T-cell (primary cell): ENCODE data around the gene NIT2. TPM values are rescaled to one million over a fixed set of nuclear protein-coding genes. Genes with fewer than 3 reads are reported as not detected.
"Not testable (repeated sequence)": the region's sequence is repeated elsewhere in the genome, so short reads cannot be mapped to it uniquely, and the experiment has no call there.

ENCODE experiments used
- ATAC-seq, 4 experiments: fragments of 200-7000 bp in 3 of 4; fragments of 150-1000 bp in 1 of 4; cut with Tn5 transposase; replicated peaks in 1 of 4; 1 replicate in 3 of 4; 2 replicates in 1 of 4; pipeline ENCODE4 v1.10.0; 2021; ENCODE audit warnings: moderate library complexity in 3 of 4, mild to moderate bottlenecking in 2 of 4, moderate number of reproducible peaks in 1 of 4
- CTCF ChIA-PET, 2 donors: fragments of 300-600 bp; sonication (Branson Sonifier 250); formaldehyde crosslinking; loops; one replicate each; lab custom pipeline; 2022; ENCODE audit warnings: antibody characterized with exemption in 2 of 2; lab: Charles Lee
- POLR2A ChIA-PET, 2 donors: fragments of 300-600 bp; sonication (Branson Sonifier 250); formaldehyde crosslinking; loops; one replicate each; lab custom pipeline; 2022; ENCODE audit warnings: antibody characterized with exemption in 2 of 2; lab: Charles Lee
- DNase-seq, 35 experiments: peaks; one replicate each; pipeline versions ENCODE4 v3.0.0 to v3.0.0-alpha.2; 2013 to 2023
- H3K27ac ChIP-seq: one replicate; pipeline ENCODE4 v1.5.1; 2013; ENCODE audit warnings: low read length
- H3K27me3 ChIP-seq, 2 experiments: replicated peaks in 1 of 2; 1 replicate in 1 of 2; 2 replicates in 1 of 2; pipeline versions ENCODE4 v1.6.1 to v1.7.0; 2013; ENCODE audit warnings: low read length in 1 of 2, mixed read lengths in 1 of 2; ENCODE audit not compliant: control insufficient read depth in 2 of 2, insufficient read depth in 2 of 2; ENCODE audit errors: extremely low read depth in 1 of 2
- H3K36me3 ChIP-seq, 2 donors: 1 replicate in 1 of 2; 2 replicates in 1 of 2; pipeline versions ENCODE4 v1.6.1 to v1.7.0; 2013; ENCODE audit warnings: low read length in 1 of 2; ENCODE audit not compliant: control insufficient read depth in 2 of 2, insufficient read depth in 1 of 2; ENCODE audit errors: extremely low read depth in 1 of 2
- H3K4me1 ChIP-seq, 2 experiments: 1 replicate in 1 of 2; 2 replicates in 1 of 2; pipeline versions ENCODE4 v1.6.1 to v1.7.0; 2013; ENCODE audit warnings: low read length in 2 of 2, mixed read lengths in 1 of 2; ENCODE audit not compliant: insufficient read depth in 2 of 2, control insufficient read depth in 1 of 2; ENCODE audit errors: extremely low read depth in 1 of 2
- H3K4me3 ChIP-seq, 2 donors: 1 replicate in 1 of 2; 2 replicates in 1 of 2; pipeline versions ENCODE4 v1.5.1 to v1.7.0; 2013; ENCODE audit warnings: mild to moderate bottlenecking in 2 of 2, low read length in 1 of 2, moderate library complexity in 1 of 2; ENCODE audit not compliant: control insufficient read depth in 1 of 2; ENCODE audit errors: extremely low read depth in 1 of 2
- H3K9me3 ChIP-seq: 2 replicates; pipeline ENCODE4 v1.7.0; 2013
- H3K27ac Mint-ChIP-seq, 2 donors: one replicate each; pipeline ENCODE4 v1.8.0; 2020 to 2021; ENCODE audit warnings: mild to moderate bottlenecking in 2 of 2, mixed read lengths in 2 of 2
- H3K27me3 Mint-ChIP-seq, 2 donors: one replicate each; pipeline ENCODE4 v1.8.0; 2021 to 2022; ENCODE audit warnings: mixed read lengths in 2 of 2
- H3K36me3 Mint-ChIP-seq: one replicate; pipeline ENCODE4 v1.8.0; 2021; ENCODE audit warnings: mixed read lengths
- H3K4me1 Mint-ChIP-seq, 3 donors: one replicate each; pipeline ENCODE4 v1.8.0; 2020 to 2022; ENCODE audit warnings: mixed read lengths in 3 of 3, mild to moderate bottlenecking in 1 of 3
- H3K4me3 Mint-ChIP-seq, 3 donors: one replicate each; pipeline ENCODE4 v1.8.0; 2020 to 2022; ENCODE audit warnings: mild to moderate bottlenecking in 3 of 3, mixed read lengths in 3 of 3, moderate library complexity in 3 of 3
- H3K9me3 Mint-ChIP-seq, 3 donors: one replicate each; pipeline ENCODE4 v1.8.0; 2020 to 2022; ENCODE audit warnings: mixed read lengths in 3 of 3
- WGBS: methylation state at CpG from one replicate; pipeline ENCODE4 v1.1.5; 2013; ENCODE audit warnings: missing lambda C conversion rate; ENCODE audit not compliant: insufficient coverage; 5-methylcytosine and 5-hydroxymethylcytosine counted together
- total RNA-seq, 35 experiments: library from RNA in 6 of 35; stranded (reverse) in 6 of 35; fragments of 120-200 nt in 1 of 35; gene quantifications; one replicate each; pipeline versions ENCODE4 v1.2.1 to v1.2.4 and lab custom pipeline; 2013 to 2026

The NIT2 gene
- total RNA-seq, 5 donors from 2014 or later (not counting 1 experiment from before 2014, with no cell fraction given) = 23.2 to 42.1 (median 30.9) TPM

DNA sequence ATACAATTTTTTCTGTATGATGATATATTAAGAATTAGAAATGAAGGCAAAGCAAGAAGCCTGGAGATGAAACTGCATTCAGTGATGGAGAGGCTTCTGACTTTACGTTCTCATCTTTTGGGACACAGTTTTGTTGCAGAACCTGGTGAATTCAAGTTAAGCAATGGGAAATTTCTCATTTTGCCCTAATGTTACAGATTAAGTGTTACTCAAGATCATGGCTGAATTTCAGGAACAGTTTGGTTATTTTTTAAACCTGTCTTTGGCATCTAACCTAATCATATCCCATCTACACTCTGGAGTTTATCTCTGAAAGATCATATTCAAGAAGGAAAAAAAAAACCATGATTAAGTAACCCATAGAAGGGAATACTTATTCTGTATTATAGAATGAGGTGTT, 6.0 kb downstream of the NIT2 start:
- DNase-seq (no peak), ATAC-seq (no peak)
- Histone ChIP-seq H3K4me1 (peaks cover 2 to 7% of the 10 kb centered on the region in 2 experiments), H3K27me3 (no peaks in the 10 kb centered on the region), H3K27ac (no peak overlapping the region), H3K9me3 (no peaks in the 10 kb centered on the region), H3K36me3 (peaks cover 0 to 24% of the 10 kb centered on the region in 2 donors), H3K4me3 (no peak overlapping the region)
- H3K27me3 Mint-ChIP-seq = no peaks in the 10 kb centered on the region
- POLR2A ChIA-PET = no interaction called here
- H3K4me3 Mint-ChIP-seq = no peak overlapping the region
- H3K27ac Mint-ChIP-seq = peak overlapping the region in 1 of 2 donors; percentile 2
- H3K4me1 Mint-ChIP-seq = peaks cover 25 to 35% (median 29%) of the 10 kb centered on the region in 3 donors
- H3K36me3 Mint-ChIP-seq = peaks cover 45% of the 10 kb centered on the region
- WGBS = 83% methylated on average over 1 of the region's 1 CpG
- CTCF ChIA-PET = interaction anchor here in 1 of 2 donors (0.6 to 0.7 kb wide), 2 partner anchors 35 to 250 kb away, joined by 3 to 4 read pairs; no protein-coding TSS in a partner anchor
- H3K9me3 Mint-ChIP-seq = no peaks in the 10 kb centered on the region

- H3K4me1 ChIP-seq = peaks cover 0 to 3% of the 10 kb centered on the region in 2 experiments
- ATAC-seq = no peak
- ChIA-PET CTCF (interaction anchor here in 1 of 2 donors (0.6 kb wide), 1 partner anchor 473 kb away, joined by 5 read pairs; no protein-coding TSS in a partner anchor), POLR2A (interaction anchor here in 1 of 2 donors (0.7 kb wide), 1 partner anchor 530 kb away, joined by 3 read pairs; no protein-coding TSS in a partner anchor)
- no peak overlapping the region for H3K4me3 Mint-ChIP-seq
- H3K9me3 ChIP-seq = no peaks in the 10 kb centered on the region
- peaks cover 15 to 61% of the 10 kb centered on the region in 2 donors for H3K36me3 ChIP-seq
- no peaks in the 10 kb centered on the region for H3K9me3 Mint-ChIP-seq
- no peak overlapping the region for H3K4me3 ChIP-seq
- no peak overlapping the region for H3K27ac Mint-ChIP-seq
- no peaks in the 10 kb centered on the region for H3K27me3 ChIP-seq
- DNase-seq = no peak
- no peak overlapping the region for H3K27ac ChIP-seq
- H3K27me3 Mint-ChIP-seq = no peaks in the 10 kb centered on the region
- H3K36me3 Mint-ChIP-seq = peaks cover 77% of the 10 kb centered on the region
- WGBS = 95% methylated on average over 4 of the region's 5 CpGs
- peaks cover 5 to 11% (median 8%) of the 10 kb centered on the region in 3 donors for H3K4me1 Mint-ChIP-seq
Observed at GRCh38 chr3:100348727-100349126, 14.2 kb downstream of the NIT2 start.

DNA sequence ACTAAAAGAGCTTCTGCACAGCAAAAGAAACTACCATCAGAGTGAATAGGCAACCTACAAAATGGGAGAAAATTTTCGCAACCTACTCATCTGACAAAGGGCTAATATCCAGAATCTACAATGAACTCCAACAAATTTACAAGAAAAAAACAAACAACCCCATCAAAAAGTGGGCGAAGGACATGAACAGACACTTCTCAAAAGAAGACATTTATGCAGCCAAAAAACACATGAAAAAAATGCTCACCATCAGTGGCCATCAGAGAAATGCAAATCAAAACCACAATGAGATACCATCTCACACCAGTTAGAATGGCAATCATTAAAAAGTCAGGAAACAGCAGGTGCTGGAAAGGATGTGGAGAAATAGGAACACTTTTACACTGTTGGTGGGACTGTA, 17.2 kb downstream of the NIT2 start:
- CTCF ChIA-PET, H3K9me3 ChIP-seq, POLR2A ChIA-PET, H3K27ac Mint-ChIP-seq, H3K27me3 ChIP-seq, H3K27ac ChIP-seq, ATAC-seq, DNase-seq, H3K4me3 Mint-ChIP-seq, H3K27me3 Mint-ChIP-seq, H3K9me3 Mint-ChIP-seq, H3K4me1 ChIP-seq, H3K4me3 ChIP-seq, H3K4me1 Mint-ChIP-seq: not testable (repeated sequence)
- H3K36me3 ChIP-seq = peaks cover 9 to 65% of the 10 kb centered on the region in 2 donors
- H3K36me3 Mint-ChIP-seq = peaks cover 67% of the 10 kb centered on the region
- WGBS = no CpG with 5 or more reads among the region's 2 CpGs

DNA sequence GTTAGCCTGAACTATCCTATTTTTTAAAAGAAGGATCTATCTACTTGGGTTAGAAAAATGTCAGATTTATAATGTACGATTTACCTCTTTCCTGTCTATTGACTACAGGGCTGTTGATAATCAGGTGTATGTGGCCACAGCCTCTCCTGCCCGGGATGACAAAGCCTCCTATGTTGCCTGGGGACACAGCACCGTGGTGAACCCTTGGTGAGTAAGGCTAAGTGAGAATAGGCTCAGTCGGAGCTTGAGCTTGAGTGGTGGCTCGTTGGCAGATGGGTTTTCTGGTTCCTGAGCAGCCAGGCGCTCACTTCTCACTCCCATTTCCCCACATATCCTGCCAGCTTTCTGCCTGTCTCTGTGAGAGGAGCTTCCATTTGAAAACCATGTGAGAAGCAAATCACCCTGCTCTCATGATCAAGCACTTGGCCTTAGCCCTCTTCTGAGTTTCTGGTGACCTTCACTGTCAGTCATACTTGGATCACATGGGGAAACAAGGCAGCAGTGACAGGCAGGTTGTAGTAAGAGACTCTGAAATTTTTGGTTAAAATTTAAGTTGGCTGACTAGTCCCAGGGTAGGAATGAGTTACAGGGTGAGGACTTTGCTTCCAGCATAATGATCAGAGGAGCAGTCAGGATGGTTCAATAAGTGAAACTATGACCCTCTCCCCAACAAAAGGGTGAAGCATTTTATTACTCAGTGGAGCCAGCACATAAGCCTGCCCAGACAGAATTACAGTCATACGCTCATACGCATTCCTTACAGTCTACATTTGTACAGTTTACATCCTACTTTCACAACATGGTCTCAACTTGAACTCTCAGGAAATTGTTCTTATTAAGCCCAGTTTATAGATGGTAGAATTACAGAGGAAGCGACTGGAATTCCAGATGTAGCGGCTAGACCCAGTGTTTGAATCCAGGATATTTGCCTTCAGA, 18.0 kb downstream of the NIT2 start:
- no peak for DNase-seq
- Mint-ChIP-seq H3K27ac (no peak overlapping the region), H3K4me1 (no peaks in the 10 kb centered on the region), H3K36me3 (peaks cover 64% of the 10 kb centered on the region), H3K9me3 (no peaks in the 10 kb centered on the region), H3K27me3 (no peaks in the 10 kb centered on the region), H3K4me3 (no peak overlapping the region)
- Histone ChIP-seq H3K9me3 (no peaks in the 10 kb centered on the region), H3K4me3 (no peak overlapping the region), H3K36me3 (peaks cover 7 to 61% of the 10 kb centered on the region in 2 donors), H3K27me3 (no peaks in the 10 kb centered on the region), H3K4me1 (no peaks in the 10 kb centered on the region), H3K27ac (no peak overlapping the region)
- ChIA-PET CTCF (no interaction called here), POLR2A (no interaction called here)
- no peak for ATAC-seq
- WGBS = 85% methylated on average over 2 of the region's 10 CpGs

GRCh38 chr3:100354850-100355249, 20.3 kb downstream of the NIT2 start:
- Mint-ChIP-seq H3K4me3 (no peak overlapping the region), H3K27ac (no peak overlapping the region), H3K27me3 (no peaks in the 10 kb centered on the region), H3K4me1 (no peaks in the 10 kb centered on the region), H3K9me3 (no peaks in the 10 kb centered on the region), H3K36me3 (peaks cover 55% of the 10 kb centered on the region)
- no peaks in the 10 kb centered on the region for H3K27me3 ChIP-seq
- no CpG with 5 or more reads among the region's 3 CpGs for WGBS
- no peak for ATAC-seq
- H3K4me1 ChIP-seq = no peaks in the 10 kb centered on the region
- ChIA-PET CTCF (interaction anchor here in 1 of 2 donors (0.9 kb wide), 1 partner anchor 24 kb away, joined by 3 read pairs; no protein-coding TSS in a partner anchor), POLR2A (no interaction called here)
- peaks cover 6 to 49% of the 10 kb centered on the region in 2 donors for H3K36me3 ChIP-seq
- H3K4me3 ChIP-seq = no peak overlapping the region
- no peaks in the 10 kb centered on the region for H3K9me3 ChIP-seq
- H3K27ac ChIP-seq = no peak overlapping the region
- no peak for DNase-seq

DNA sequence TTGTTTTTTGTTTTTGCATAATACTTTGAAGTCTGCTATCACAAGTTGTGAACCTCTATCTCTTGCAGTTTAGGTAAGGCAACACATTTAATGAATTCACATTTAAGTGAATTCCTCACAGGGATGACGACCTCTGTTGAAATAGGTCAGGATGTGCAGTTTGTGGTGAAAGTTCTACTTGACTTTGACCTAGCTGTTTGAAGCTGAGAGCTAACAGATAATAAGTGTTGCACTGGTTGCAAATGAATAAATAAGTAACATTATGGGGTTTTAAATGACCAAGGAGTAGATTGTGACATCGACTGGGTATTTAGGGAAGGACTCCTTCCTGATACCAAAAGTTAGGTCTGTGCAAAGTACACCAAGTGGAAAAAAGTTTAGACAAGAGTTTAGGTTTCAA, 23.9 kb downstream of the NIT2 start:
- ATAC-seq (no peak), DNase-seq (no peak)
- H3K27me3 ChIP-seq = no peaks in the 10 kb centered on the region
- no peak overlapping the region for H3K4me3 ChIP-seq
- H3K4me1 ChIP-seq = no peaks in the 10 kb centered on the region
- Mint-ChIP-seq H3K27ac (no peak overlapping the region), H3K27me3 (no peaks in the 10 kb centered on the region), H3K9me3 (peaks cover 4% of the 10 kb centered on the region in 3 donors), H3K4me1 (no peaks in the 10 kb centered on the region), H3K4me3 (no peak overlapping the region), H3K36me3 (peaks cover 55% of the 10 kb centered on the region)
- WGBS = 100% methylated on average over 1 of the region's 2 CpGs
- H3K36me3 ChIP-seq = peaks cover 3 to 41% of the 10 kb centered on the region in 2 donors
- CTCF ChIA-PET = no interaction called here
- no peaks in the 10 kb centered on the region for H3K9me3 ChIP-seq
- POLR2A ChIA-PET = no interaction called here
- no peak overlapping the region for H3K27ac ChIP-seq
